PC-3 (cell line): Measurements from ENCODE around the gene ACTR6. TPM values are rescaled to one million over a fixed set of nuclear protein-coding genes. Genes with fewer than 3 reads are reported as not detected.
A peak's percentile ranks its signal among the peaks of the same experiment; 100 is the strongest.

Source experiments
- ATAC-seq: fragments of 200-7000 bp; cut with Tn5 transposase; 2 replicates; pipeline ENCODE4 v1.9.1; 2020; ENCODE audit warnings: mild to moderate bottlenecking, moderate library complexity
- BruUV-seq: library from RNA; stranded (reverse); fragments of 400-500 nt; replicated peaks from 2 replicates; lab custom pipeline; 2021; lab: Mats Ljungman, UMichigan
- CTCF ChIA-PET: fragments of 300-600 bp; sonication (Branson Sonifier 250); formaldehyde crosslinking; loops from one replicate; lab custom pipeline; 2022; ENCODE audit warnings: antibody characterized with exemption; lab: Charles Lee
- POLR2A ChIA-PET: fragments of 300-600 bp; sonication (Branson Sonifier 250); formaldehyde crosslinking; loops from one replicate; lab custom pipeline; 2022; ENCODE audit warnings: antibody characterized with exemption; ENCODE audit not compliant: unreplicated experiment; lab: Charles Lee
- DNase-seq: peaks from one replicate; pipeline ENCODE4 v3.0.0-alpha.2; 2015
- H2AFZ ChIP-seq: fragments of 300-600 bp; sonication (generic); 2 replicates; pipeline ENCODE4 v1.6.0; 2016; ENCODE audit warnings: antibody characterized with exemption, low read length
- H3F3A ChIP-seq: fragments of 300-600 bp; sonication (generic); one replicate; pipeline ENCODE4 v1.6.0; 2017; ENCODE audit warnings: antibody characterized with exemption, low read length, control low read depth, mild to moderate bottlenecking; ENCODE audit not compliant: unreplicated experiment
- H3K27ac ChIP-seq: fragments of 300-600 bp; sonication (generic); 2 replicates; pipeline ENCODE4 v1.5.1; 2016; ENCODE audit warnings: mild to moderate bottlenecking, low read length
- H3K27me3 ChIP-seq: fragments of 300-600 bp; sonication (generic); 2 replicates; pipeline ENCODE4 v1.6.1; 2016; ENCODE audit warnings: low read length, mixed read lengths
- H3K36me3 ChIP-seq: fragments of 300-600 bp; sonication (generic); 2 replicates; pipeline ENCODE4 v1.6.1; 2016; ENCODE audit warnings: low read depth, mixed run types, low read length, mixed read lengths
- H3K4me1 ChIP-seq: fragments of 300-600 bp; sonication (generic); 2 replicates; pipeline ENCODE4 v1.5.1; 2016; ENCODE audit warnings: low read length; ENCODE audit not compliant: insufficient read depth
- H3K4me2 ChIP-seq: fragments of 300-600 bp; sonication (generic); 2 replicates; pipeline ENCODE4 v1.6.0; 2016; ENCODE audit warnings: low read length
- H3K4me3 ChIP-seq: fragments of 300-600 bp; sonication (generic); 2 replicates; pipeline ENCODE4 v1.5.1; 2016; ENCODE audit warnings: mild to moderate bottlenecking, low read length, mixed read lengths
- H3K79me2 ChIP-seq: fragments of 300-600 bp; sonication (generic); 2 replicates; pipeline ENCODE4 v1.6.1; 2017; ENCODE audit warnings: low read length, mixed read lengths
- H3K9ac ChIP-seq: fragments of 300-600 bp; sonication (generic); 2 replicates; pipeline ENCODE4 v1.6.0; 2016; ENCODE audit warnings: mild to moderate bottlenecking, low read length
- H3K9me2 ChIP-seq: fragments of 300-600 bp; sonication (generic); replicated peaks from 2 replicates; pipeline ENCODE4 v1.6.1; 2016; ENCODE audit warnings: mixed run types, low read length, mixed read lengths
- H3K9me3 ChIP-seq: fragments of 300-600 bp; sonication (generic); 2 replicates; pipeline ENCODE4 v1.6.1; 2016; ENCODE audit warnings: low read length, mixed read lengths
- H4K20me1 ChIP-seq: fragments of 300-600 bp; sonication (generic); 2 replicates; pipeline ENCODE4 v1.6.1; 2016; ENCODE audit warnings: low read length, mixed read lengths
- CTCF ChIP-seq: fragments of 300-600 bp; sonication (generic); conservative IDR thresholded peaks from 2 replicates; pipeline ENCODE4 v1.5.1; 2017; ENCODE audit warnings: antibody characterized with exemption, low read depth, mild to moderate bottlenecking, low read length
- EZH2 ChIP-seq: fragments of 300-600 bp; sonication (generic); IDR thresholded peaks from one replicate; pipeline ENCODE4 v1.6.1; 2017; ENCODE audit warnings: antibody characterized with exemption, mild to moderate bottlenecking, low read length; ENCODE audit not compliant: unreplicated experiment
- EZH2phosphoT487 ChIP-seq: fragments of 300-600 bp; sonication (generic); IDR thresholded peaks from 2 replicates; pipeline ENCODE4 v1.6.1; 2018; ENCODE audit warnings: mild to moderate bottlenecking, antibody characterized with exemption, low read length, borderline replicate concordance
- intact Hi-C: fragments of 100-400 bp; cut with micrococcal nuclease; formaldehyde crosslinking; loops from 2 replicates; pipeline ENCODE4 v1.9.0; 2023
- total RNA-seq: library from RNA; depleted of rRNA; stranded (reverse); fragments of >200 nt; gene quantifications from 2 replicates; pipeline ENCODE4 v1.2.3, GENCODE V29; 2014

The ACTR6 gene
- total RNA-seq, 1 experiment from 2014 or later, result 21.2 TPM

GRCh38 chr12:100165356-100165755 is 35.3 kb upstream of the ACTR6 start:
- H3K9me2 ChIP-seq, result no peaks in the 10 kb centered on the region
- H3K9ac ChIP-seq, result no peak overlapping the region
- ATAC-seq (no peak), DNase-seq (no peak)
- no peak overlapping the region for H3K27ac ChIP-seq
- no peak overlapping the region for H2AFZ ChIP-seq
- no peak for TF ChIP-seq CTCF
- TF ChIP-seq EZH2phosphoT487, result no peak
- TF ChIP-seq EZH2, result no peak
- no peak overlapping the region for H3K4me3 ChIP-seq
- no peaks in the 10 kb centered on the region for H3K27me3 ChIP-seq
- no peaks in the 10 kb centered on the region for H3K36me3 ChIP-seq
- H3K9me3 ChIP-seq, result no peaks in the 10 kb centered on the region
- H3K4me1 ChIP-seq, result peaks cover 11% of the 10 kb centered on the region
- no peaks in the 10 kb centered on the region for H3F3A ChIP-seq
- H3K79me2 ChIP-seq, result no peaks in the 10 kb centered on the region
- POLR2A ChIA-PET, result no interaction called here
- H4K20me1 ChIP-seq, result no peaks in the 10 kb centered on the region
- no TSS peak for BruUV-seq
- H3K4me2 ChIP-seq, result no peak overlapping the region
- intact Hi-C loops, result no loop called here
- CTCF ChIA-PET, result no interaction called here

- ChIA-PET CTCF (interaction anchor here (1.5 kb wide), 1 partner anchor 11 kb away, joined by 5 read pairs; no protein-coding TSS in a partner anchor), POLR2A (no interaction called here)
- Histone ChIP-seq H3K4me3 (no peak overlapping the region), H2AFZ (no peak overlapping the region), H3K27ac (no peak overlapping the region), H3K27me3 (no peaks in the 10 kb centered on the region), H3K4me2 (no peak overlapping the region), H3K9me2 (no peaks in the 10 kb centered on the region), H3F3A (no peaks in the 10 kb centered on the region), H3K79me2 (no peaks in the 10 kb centered on the region), H4K20me1 (no peaks in the 10 kb centered on the region), H3K4me1 (peaks cover 11% of the 10 kb centered on the region), H3K9me3 (no peaks in the 10 kb centered on the region), H3K9ac (no peak overlapping the region), H3K36me3 (no peaks in the 10 kb centered on the region)
- BruUV-seq, result no TSS peak
- no peak for TF ChIP-seq EZH2phosphoT487
- no peak for TF ChIP-seq CTCF
- TF ChIP-seq EZH2, result no peak
- DNase-seq, result no peak
- intact Hi-C loops, result no loop called here
- no peak for ATAC-seq
Observed at GRCh38 chr12:100166232-100166631, 34.4 kb upstream of the ACTR6 start.

- ChIA-PET CTCF (no interaction called here), POLR2A (interaction anchor here (0.7 kb wide), 1 partner anchor 61 kb away, joined by 6 read pairs; no protein-coding TSS in a partner anchor)
- Histone ChIP-seq H3K9me3 (no peaks in the 10 kb centered on the region), H3F3A (no peaks in the 10 kb centered on the region), H3K27ac (no peak overlapping the region), H3K4me3 (no peak overlapping the region), H3K9ac (no peak overlapping the region), H3K27me3 (no peaks in the 10 kb centered on the region), H3K4me1 (peaks cover 7% of the 10 kb centered on the region), H3K36me3 (no peaks in the 10 kb centered on the region), H3K4me2 (no peak overlapping the region), H4K20me1 (no peaks in the 10 kb centered on the region), H3K9me2 (no peaks in the 10 kb centered on the region), H3K79me2 (no peaks in the 10 kb centered on the region), H2AFZ (no peak overlapping the region)
- DNase-seq (peak; percentile 30), ATAC-seq (no peak)
- TF ChIP-seq EZH2phosphoT487 (no peak), EZH2 (no peak), CTCF (no peak)
- intact Hi-C loops, result no loop called here
- BruUV-seq, result no TSS peak
Observed at GRCh38 chr12:100168562-100168961, 32.1 kb upstream of the ACTR6 start.
